Stimulated activated CD4-positive, alpha-beta T cell treated with anti-CD3 and anti-CD28 coated beads, Interleukin-1b, Interleukin-23, amount 100 ng/mL, for 4 hours (primary cell): ENCODE results near the gene NGF.
"Not testable (repeated sequence)": the region's sequence is repeated elsewhere in the genome, so short reads cannot be mapped to it uniquely, and the experiment has no call there.

Source experiments
- DNase-seq, 2 donors: peaks; one replicate each; pipeline ENCODE4 v3.0.0-alpha.2; 2020; ENCODE audit warnings: low read depth in 2 of 2

NGF gene

DNA sequence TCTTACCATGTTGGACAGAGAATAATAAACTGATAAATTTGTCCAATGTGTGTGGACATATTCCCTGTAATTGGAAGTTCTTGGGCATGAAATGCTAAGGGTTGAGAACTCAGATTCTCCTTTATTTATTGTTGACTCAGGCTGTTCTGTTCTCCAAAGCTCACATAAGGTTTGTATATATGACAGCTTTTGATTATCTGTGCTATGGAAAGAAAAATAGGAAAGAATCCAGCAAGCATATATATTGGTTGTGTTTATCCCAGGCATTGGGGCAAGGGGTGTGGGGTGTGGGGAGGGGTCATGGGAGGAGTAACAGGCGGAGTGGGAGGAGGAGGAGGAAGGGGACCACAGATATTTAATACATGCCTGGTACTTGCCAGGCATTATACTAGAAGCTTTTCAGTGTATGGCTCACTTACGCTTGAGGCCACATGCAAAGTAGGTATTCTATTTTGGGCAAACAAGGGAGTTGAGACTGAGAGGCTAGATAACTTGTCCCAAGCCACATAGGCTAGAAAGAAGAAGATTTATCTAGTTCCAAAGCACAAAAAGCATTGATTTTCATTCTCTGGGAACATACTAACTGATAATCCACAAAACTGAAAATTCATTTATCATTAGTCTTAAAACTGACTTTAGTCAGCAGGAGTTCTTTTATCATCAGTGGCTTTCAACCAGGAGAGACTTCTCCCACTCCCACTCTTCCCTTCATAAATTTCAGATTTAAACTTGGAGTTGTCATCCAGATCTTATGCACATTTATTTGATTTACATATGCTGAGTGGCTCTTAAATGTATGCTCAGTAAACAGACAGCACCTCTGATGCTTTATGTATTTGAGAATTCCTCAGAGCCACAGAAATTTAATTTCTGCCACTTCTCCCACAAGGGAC, 27.2 kb downstream of the NGF start:
- no peak for DNase-seq

DNA sequence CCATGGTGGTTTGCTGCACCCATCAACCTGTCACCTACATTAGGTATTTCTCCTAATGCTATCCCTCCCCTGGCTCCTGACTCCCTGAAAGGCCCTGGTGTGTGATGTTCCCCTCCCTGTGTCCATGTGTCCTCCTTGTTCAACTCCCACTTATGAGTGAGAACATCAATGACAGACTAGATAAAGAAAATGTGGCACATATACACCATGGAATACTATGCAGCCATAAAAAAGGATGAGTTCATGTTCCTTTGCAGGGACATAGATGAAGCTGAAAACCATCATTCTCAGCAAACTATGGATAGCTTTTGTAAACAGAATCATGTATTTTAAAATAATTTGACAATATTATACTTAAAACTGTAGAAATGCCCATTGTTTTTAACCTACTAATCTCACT, 28.5 kb downstream of the NGF start:
- not testable (repeated sequence) for DNase-seq

DNA sequence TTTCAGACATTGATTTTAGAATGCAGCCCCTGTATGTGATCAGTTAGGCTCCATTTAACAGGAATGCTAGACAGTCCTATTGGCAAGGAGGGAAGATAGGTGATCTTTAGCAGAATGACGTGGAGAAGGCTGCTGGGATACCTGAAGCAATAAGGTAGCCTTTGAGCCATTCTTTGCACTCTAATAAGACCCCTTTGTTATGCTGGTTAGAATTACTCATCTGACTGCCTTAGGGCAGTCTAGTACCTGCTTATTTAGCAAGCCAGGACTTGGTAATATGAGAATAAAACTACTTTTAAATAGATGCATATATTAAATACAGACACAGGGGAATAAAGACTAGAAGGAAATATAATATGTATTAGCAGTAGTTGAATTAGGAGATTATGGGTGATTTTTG, 29.1 kb downstream of the NGF start:
- no peak for DNase-seq

DNA sequence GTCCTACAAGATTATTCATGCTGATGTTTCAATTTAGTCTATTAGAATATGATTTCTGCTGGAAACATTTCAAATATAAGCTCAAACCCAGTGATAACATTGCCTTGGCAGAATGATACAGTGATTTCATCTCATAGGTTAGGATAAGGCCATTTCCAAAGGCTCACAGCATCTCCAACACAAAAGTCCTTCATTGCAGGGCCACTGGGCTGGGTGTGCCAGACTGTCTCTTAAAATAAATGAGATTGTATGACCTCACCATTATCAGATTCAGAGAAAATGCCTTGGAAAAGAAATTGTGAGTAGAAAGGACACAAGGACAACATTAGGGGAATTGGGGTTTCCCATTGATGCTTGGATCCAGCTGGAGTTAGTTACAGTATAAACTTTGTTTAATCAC, 30.4 kb downstream of the NGF start:
- DNase-seq: no peak

DNA sequence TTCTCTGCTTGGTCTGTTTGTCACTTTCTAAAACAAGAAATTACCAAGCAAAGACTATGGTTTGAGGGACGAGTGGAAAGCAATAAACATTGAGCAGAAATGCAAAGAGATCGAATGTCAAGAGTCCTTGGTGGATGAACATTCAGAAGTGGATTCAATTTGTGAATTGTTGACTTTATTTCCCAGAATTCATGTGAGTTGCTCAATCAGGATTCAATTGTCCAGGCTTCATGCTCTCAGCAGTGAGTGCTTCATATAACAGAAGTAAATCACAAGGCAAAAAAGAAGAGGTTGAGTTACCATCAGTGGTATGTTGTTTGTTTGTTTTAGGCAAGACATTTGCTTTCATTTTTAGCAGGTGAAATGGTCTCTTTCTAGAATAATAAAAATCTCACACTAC, 31.9 kb downstream of the NGF start:
- no peak for DNase-seq

DNA sequence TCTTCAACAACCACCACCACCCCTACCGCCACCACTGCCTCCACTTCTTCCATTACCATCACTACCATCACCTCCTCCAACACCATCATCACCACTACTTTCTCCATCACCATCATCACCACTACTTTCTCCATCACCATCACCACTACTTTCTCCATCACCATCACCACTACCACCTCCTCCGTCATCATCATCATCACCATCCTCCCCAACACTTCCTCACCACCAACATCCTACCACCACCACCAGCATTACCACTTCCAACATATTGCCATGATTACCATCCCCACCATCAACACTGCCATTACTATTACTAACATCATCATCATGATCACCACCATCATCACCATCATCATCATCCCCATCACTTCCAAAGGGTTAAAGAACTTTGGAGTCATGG, 34.7 kb downstream of the NGF start:
- DNase-seq: no peak

DNA sequence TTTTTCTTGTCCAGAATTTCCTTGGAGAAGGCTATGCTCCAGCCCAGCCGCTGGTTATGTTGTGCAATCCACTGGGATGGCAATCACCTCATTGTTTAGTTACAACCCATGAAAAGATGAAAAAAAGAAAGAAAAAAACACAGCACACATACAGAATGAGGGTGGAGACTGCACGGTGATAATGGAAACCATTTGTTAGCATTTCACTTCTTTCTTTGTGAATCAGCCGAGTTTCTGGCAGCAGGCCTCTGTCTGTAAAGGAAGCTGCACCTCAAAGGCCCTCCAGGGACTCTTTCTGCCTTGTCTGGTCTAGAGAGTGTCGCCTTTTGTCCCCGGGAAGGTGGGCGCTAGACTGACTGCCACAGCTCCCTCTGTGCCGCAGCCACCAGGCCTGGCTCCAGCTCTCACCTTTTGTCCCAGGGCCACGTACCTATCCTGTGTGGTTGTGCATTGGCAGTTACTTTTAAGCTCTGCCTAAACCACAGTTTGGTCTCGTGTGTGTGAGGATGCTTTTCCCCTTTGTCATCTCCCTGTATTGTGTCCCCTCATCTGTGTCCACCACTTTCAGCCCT, 35.6 kb downstream of the NGF start:
- no peak for DNase-seq

DNA sequence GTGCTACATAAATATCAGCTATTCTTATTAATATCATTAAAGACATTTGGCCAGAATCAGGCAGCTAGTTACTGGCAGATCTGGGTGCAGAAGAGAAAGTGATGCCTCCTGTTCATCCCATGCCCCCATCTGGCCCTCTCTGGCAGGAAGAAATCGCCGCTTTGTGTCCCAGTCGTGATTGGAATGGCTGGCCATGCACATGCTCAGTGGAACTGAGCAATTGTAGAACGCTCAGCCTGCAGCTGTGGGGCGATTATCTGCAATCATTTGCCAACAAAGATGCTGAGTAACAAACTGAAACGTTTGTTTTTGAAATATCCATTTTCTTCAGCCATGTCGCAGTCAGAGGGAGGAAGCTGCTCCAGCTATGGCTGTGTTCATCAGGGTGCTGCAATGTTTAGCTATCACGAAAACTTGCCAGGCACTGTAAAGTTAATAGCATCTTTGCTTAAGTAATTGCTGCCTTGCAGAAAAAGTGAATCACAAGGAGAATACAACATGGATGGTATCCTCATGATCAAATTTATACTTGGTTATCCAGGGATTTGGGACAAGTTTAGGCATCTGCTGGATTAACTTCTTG, 36.5 kb downstream of the NGF start:
- DNase-seq: no peak

DNA sequence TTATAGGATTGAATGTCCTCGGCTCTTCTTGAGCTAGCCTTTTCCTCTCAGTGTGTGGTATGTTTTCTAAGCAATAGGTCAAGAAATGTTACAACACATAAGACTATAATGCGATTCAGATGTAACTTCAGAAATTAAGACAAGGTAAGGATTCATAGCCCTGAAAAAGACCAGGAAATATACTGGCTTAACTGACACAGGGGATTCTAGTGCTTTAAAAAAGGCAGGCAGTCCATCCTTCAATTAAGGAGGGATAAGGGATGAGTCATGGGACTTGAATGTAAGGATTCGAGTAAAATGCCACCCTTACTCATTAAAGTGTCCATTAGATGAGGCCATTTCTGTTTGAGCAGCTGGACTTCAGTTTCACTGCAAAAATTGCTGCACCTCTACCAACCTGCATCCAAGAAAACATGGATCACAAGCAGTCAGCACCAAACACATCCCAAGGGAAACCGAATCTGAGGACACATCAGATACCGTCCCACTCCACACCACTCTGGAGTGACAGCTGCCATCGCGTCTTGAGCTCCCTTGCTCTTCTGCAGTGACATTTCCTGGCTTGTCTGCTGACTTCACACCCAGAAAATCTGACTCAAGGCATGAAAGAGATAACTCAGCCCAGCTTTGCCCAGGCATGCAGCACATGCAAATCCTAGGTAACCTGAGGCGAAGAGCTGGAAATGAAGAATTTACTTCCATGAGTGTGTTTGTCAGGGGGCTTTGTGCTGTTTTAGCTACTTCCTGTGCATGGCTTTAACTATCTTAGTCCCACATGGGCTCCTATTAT, 37.8 kb downstream of the NGF start:
- no peak for DNase-seq

DNA sequence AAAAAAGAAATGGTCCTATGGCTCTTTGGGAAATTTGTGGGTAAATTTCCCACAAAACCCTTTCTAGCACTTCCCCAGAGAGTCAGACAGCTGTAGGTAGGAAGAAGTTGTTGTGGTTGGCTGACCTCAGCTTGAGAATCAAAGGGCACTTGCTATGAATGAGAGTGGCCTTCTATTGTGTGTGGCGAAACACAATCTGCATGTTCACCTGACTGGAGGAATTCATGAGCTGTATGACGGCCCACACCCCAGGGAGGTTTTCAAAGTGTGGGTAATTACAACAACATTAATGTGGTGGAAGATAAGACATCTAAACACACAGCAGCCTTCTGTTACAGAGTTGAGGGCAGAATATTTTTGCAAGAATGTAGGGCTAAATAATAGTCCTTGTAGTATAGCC, 38.8 kb downstream of the NGF start:
- no peak for DNase-seq

DNA sequence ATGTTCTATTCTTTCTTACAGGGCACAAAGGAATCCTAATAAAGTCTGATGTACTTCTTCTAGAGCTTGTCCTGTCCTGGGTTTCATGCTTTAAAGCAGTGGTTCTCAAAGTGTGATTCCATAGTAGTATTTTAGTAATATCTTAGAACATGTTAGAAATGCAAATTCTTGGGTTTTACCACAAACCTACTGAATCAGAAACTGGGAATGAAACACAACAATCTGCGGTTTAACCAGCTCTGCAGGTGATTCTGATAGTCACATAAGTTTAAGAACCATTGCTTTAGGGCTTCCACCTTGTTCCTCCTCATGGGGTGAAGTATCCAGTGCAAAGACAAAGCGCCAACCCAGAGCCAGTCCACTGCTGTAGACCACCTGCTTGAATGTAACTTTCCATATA, 41.1 kb downstream of the NGF start:
- no peak for DNase-seq

DNA sequence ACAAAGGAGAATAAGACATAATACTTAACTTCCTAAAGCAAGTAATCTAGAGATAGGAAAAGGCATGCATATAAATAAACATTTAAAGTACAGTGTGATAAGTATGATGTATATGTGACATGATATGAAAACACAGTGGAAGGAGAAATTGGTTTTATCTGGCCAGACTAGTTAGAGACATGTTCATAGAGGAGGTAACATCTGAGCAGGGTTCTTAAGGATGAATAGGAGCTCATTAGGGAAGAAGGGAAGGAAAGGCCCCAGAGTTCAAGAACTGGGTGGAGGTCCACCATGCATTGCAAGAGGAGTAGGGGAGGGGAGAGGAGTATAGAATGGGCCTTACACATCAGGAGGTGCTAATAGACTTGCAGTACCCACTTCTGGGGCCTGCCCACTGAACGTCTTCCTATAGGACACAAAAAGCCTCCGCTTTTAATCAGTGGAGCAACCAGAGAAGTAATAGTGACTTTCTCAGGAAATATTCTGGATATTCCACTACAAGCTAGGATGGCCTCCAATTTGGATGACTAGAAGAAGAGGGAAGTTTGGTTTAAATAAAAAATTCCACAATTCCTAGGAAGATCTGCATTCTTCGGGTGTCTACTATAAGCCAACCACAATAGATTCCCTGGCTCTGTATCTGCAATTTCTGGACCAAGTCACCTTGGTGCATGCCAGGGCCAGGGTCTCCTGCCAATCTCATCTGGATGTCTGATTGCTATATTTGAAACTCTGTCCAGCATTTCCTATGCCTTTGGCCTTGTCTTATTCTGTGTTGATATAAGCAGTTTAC, 41.9 kb downstream of the NGF start:
- no peak for DNase-seq

DNA sequence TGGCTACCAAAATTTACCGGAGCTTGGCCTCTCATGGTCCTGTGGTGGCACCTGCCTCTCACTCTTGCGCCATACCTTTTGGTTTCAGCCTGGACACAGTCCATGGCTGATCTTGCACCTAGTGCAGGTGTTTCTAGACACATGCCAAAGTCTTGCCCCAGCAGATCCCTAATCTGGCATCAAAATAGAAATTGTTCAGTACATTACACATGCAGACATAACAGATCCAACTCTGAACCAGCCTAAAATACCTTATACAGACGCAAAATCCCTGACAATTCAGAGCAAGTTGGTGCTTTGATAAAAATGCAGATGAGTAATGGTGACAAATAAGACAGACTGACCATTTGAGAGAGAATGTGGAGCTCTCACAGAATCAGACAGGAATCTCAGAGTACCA, 44.1 kb downstream of the NGF start:
- DNase-seq: no peak

DNA sequence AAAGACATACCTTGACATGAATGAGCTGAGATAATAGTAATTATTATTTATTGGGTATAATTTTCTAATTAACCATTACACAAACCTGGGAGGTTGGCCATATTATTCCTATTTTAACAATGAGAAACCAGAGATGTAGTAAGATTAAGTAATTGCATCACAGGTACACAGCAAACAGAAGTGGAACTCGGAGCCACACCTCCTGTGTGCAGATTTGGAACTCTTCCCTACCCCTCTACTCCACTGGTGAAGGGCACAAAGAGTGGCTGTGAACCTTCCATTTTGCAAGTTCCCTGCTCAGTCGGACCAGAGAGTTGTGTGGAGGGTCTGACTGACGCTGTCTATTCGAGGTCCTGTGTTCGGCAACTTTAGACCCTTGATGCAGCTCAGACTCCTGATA, 45.0 kb downstream of the NGF start:
- DNase-seq: no peak

DNA sequence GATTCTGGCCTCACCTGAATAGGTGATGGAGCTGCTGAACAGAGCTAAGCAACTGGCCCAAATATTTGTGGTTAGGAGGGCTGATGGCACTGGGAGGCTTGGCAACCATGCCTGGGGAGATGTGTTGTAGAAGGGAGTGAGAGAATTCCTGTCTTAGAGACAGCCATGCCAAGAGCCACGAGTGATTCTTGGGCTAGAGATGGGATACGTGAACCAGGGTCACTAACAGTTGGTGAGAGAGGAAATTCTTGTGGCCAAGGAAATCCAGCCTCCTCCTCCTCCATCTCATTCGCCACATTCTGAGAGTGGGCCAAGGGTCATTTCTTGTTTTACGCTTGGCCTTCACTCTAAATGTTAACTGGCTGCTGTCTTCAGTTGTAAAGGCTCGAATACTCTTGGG, 46.3 kb downstream of the NGF start:
- DNase-seq: no peak

DNA sequence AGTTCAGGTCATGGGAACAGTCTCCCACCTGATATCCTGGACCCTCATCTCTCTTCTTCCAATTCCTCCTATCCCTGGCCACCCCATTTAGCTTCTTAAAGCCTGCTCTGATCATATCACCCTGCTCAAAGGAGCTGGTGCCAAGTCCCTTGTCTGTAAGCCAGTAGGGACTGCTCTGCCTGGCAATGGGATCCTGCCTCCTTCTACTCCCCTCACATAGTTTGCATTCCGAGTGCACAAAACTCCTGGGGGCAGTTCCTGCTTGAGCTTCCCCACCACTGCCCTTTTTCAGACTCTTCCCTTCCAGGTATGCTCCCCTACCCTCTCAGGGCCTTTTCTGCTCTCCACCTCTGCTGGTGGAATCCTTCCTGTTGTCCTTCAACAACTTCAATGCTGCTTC, 48.1 kb downstream of the NGF start:
- DNase-seq: no peak

DNA sequence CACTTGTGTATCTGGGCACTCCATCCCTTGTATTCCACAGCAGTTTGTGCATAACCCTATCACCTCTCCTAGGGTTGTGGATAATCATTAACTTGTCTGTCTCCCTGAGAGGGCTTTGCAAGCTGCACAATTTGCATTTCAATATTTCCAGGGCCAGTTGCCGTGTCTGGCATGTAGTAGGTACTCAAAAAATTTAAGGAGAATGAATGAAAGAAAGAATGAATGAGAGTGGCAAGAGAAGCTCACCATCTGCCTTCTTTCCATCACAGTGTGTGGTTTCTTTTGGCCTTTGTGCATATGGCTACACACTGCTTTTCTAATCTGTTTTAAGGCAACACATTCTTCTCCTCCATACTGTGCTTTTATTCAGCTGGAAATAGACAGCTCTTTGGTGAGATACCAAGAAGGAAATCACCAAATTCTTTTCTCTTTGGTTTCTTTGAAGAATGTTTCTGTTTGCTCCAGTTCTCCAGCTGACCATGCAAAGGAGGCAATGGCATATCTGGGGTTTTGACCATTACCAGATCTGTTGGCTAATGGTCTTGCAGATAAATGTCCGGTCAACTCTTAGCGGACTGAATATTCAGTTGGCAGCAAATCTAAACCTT, 49.4 kb downstream of the NGF start:
- no peak for DNase-seq

DNA sequence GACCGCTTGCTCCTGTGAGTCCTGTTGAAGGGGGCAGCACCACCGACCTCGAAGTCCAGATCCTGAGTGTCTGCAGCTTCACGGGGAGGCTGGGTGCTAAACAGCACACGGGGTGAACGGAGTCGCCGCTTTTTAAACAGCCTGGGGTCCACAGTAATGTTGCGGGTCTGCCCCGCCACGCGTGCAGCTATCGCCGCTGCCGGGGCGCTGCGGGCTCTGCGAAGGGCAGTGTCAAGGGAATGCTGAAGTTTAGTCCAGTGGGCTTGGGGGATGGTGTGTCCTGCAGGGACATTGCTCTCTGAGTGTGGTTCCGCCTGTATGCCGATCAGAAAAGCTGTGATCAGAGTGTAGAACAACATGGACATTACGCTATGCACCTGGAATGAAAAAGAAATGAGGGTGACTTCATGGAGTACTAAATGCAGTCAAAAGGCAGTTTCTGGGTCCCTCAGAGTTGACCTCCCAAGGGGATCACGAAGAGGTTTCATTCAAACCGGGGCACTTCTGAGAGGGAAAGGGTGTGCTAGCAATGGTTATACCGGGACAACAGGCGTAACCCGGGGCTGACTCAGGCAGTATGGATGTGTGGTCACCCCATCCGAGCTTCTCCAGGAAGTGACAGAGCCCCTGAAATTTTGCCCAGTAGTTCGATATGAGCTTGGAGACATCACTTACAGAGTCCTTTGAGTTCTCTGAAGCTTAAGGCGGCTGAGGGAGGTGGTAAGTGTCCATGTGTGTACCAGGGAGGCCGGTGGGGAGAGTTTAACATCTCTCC, 51.4 kb downstream of the NGF start:
- DNase-seq: no peak

DNA sequence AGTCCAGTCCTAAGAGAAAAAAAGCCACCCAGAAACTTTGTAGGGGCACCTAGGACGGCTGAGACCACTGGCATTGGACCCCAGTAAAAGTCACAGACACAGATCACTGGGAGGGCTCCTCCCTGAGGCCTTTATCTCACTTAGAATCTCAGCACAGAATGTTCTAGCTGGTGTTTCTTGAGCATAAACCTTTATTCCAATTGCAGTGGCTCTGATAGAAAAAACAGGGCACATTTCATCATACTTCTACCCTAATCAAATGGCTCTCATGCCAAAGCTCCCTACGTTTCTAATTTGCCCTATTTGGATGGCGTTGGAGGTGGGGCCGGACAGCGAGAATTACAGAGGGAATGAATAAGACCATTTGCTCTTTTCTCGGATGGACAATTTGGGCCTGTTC, 53.8 kb downstream of the NGF start:
- DNase-seq: no peak

DNA sequence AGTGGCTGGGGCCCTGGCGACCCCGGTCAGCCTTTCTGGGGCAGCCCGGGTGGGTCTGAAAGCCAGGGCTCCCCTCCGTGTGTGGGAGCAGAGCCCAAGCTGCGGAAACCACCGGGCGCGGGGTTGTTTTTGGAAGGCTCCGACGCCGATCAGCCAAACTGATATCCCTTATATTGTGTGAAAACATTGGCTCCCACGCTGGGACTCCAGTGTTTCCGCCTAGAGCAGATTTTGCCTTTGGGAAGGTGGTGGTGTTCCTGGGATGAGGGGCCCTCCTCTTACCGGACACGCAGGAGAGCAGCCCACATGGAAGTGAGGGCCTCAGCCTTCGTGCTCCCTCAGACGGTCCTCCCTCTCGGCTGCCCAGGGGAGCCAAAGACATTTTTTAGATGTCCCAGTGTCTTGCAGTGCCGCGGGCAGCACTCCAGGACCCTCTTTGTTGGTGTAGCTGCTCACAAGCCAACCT, 54.3 kb downstream of the NGF start:
- DNase-seq: no peak
